Activated CD4-positive, alpha-beta T cell treated with anti-CD3 and anti-CD28 coated beads, Interleukin-2, amount 50 U/mL, for 4 hours (primary cell): ENCODE results near the gene CHCT1.
"Not testable (repeated sequence)": the region's sequence is repeated elsewhere in the genome, so short reads cannot be mapped to it uniquely, and the experiment has no call there.

Source experiments
- DNase-seq, 2 experiments: peaks; one replicate each; pipeline ENCODE4 v3.0.0-alpha.2; 2020

Gene CHCT1

GRCh38 chr17:60422162-60422665, at the start of gene CHCT1:
Gene CHCT1 (plus strand): TSS chr17:60422489. CDS start chr17:60422593, 104 bp downstream.
- DNase-seq: no peak

- no peak for DNase-seq
These were observed 49.4 kb upstream of the CHCT1 start for GRCh38 chr17:60372790-60373483.

- DNase-seq: not testable (repeated sequence)
These were observed 44.1 kb upstream of the CHCT1 start for GRCh38 chr17:60378187-60378586.

GRCh38 chr17:60379461-60379860, 42.8 kb upstream of the CHCT1 start:
- not testable (repeated sequence) for DNase-seq

GRCh38 chr17:60381958-60382357, 40.3 kb upstream of the CHCT1 start:
- no peak for DNase-seq

- no peak for DNase-seq
These were observed 38.9 kb upstream of the CHCT1 start for GRCh38 chr17:60383379-60383778.

- not testable (repeated sequence) for DNase-seq
These were observed 37.4 kb upstream of the CHCT1 start for GRCh38 chr17:60384921-60385320.

GRCh38 chr17:60386147-60387058, 35.9 kb upstream of the CHCT1 start:
- DNase-seq: no peak

GRCh38 chr17:60387666-60388065, 34.6 kb upstream of the CHCT1 start:
- DNase-seq: no peak

- no peak for DNase-seq
These were observed 33.5 kb upstream of the CHCT1 start for GRCh38 chr17:60388742-60389141.

GRCh38 chr17:60390186-60390585, 32.1 kb upstream of the CHCT1 start:
- DNase-seq: no peak

- peak in 1 of 2 experiments; percentile 8 for DNase-seq
These were observed 31.3 kb upstream of the CHCT1 start for GRCh38 chr17:60390925-60391470.

GRCh38 chr17:60391471-60392041, 30.7 kb upstream of the CHCT1 start:
- no peak for DNase-seq

GRCh38 chr17:60392042-60392844, 30.0 kb upstream of the CHCT1 start, which contains the start of gene USP32:
Gene USP32 (minus strand): TSS chr17:60392133. CDS start chr17:60391939, 194 bp downstream.
- DNase-seq: peak; percentile 98 to 99

GRCh38 chr17:60392845-60393702, 29.2 kb upstream of the CHCT1 start:
- DNase-seq: peak in 1 of 2 experiments; percentile 6

- DNase-seq: no peak
These were observed 28.2 kb upstream of the CHCT1 start for GRCh38 chr17:60393840-60394723.

- DNase-seq: no peak
These were observed 26.7 kb upstream of the CHCT1 start for GRCh38 chr17:60395508-60396065.

- no peak for DNase-seq
These were observed 25.9 kb upstream of the CHCT1 start for GRCh38 chr17:60396412-60396811.

GRCh38 chr17:60398227-60398959, 23.9 kb upstream of the CHCT1 start:
- DNase-seq: no peak
